SJSA1 (cell line): ENCODE results near the gene RMI2. TPM values are rescaled to one million over a fixed set of nuclear protein-coding genes. Genes with fewer than 3 reads are reported as not detected.
A peak's percentile ranks its signal among the peaks of the same experiment; 100 is the strongest.

ENCODE experiments used
- DNase-seq, 2 experiments: peaks; one replicate each; pipeline ENCODE4 v3.0.0-alpha.2; 2015 to 2020; ENCODE audit warnings: low spot score in 2 of 2, low read depth in 1 of 2
- H3K27ac ChIP-seq: fragments of 250-450 bp; sonication (Bioruptor Pico); 2 replicates; pipeline ENCODE4 v1.5.1; 2020; ENCODE audit warnings: mild to moderate bottlenecking, moderate library complexity
- H3K27me3 ChIP-seq: fragments of 250-450 bp; sonication (Bioruptor Pico); replicated peaks from 2 replicates; pipeline ENCODE4 v1.5.1; 2020; ENCODE audit warnings: mild to moderate bottlenecking, moderate library complexity
- H3K36me3 ChIP-seq: fragments of 250-450 bp; sonication (Bioruptor Pico); 2 replicates; pipeline ENCODE4 v1.5.1; 2020; ENCODE audit warnings: mild to moderate bottlenecking
- H3K4me1 ChIP-seq: fragments of 250-450 bp; sonication (Bioruptor Pico); replicated peaks from 2 replicates; pipeline ENCODE4 v1.6.1; 2021; ENCODE audit warnings: mild to moderate bottlenecking
- H3K4me3 ChIP-seq: fragments of 250-450 bp; sonication (Bioruptor Pico); 2 replicates; pipeline ENCODE4 v1.5.1; 2020; ENCODE audit warnings: mild to moderate bottlenecking
- H3K9me3 ChIP-seq: fragments of 250-450 bp; sonication (Bioruptor Pico); replicated peaks from 2 replicates; pipeline ENCODE4 v1.5.1; 2020; ENCODE audit warnings: mild to moderate bottlenecking
- total RNA-seq: library from RNA; depleted of rRNA; stranded (reverse); fragments of >200 nt; shearing (Covaris generic); gene quantifications from 2 replicates; pipeline ENCODE4 v1.2.3, GENCODE V29; 2014

The RMI2 gene
- total RNA-seq, 1 experiment from 2014 or later, result 29.1 TPM

DNA sequence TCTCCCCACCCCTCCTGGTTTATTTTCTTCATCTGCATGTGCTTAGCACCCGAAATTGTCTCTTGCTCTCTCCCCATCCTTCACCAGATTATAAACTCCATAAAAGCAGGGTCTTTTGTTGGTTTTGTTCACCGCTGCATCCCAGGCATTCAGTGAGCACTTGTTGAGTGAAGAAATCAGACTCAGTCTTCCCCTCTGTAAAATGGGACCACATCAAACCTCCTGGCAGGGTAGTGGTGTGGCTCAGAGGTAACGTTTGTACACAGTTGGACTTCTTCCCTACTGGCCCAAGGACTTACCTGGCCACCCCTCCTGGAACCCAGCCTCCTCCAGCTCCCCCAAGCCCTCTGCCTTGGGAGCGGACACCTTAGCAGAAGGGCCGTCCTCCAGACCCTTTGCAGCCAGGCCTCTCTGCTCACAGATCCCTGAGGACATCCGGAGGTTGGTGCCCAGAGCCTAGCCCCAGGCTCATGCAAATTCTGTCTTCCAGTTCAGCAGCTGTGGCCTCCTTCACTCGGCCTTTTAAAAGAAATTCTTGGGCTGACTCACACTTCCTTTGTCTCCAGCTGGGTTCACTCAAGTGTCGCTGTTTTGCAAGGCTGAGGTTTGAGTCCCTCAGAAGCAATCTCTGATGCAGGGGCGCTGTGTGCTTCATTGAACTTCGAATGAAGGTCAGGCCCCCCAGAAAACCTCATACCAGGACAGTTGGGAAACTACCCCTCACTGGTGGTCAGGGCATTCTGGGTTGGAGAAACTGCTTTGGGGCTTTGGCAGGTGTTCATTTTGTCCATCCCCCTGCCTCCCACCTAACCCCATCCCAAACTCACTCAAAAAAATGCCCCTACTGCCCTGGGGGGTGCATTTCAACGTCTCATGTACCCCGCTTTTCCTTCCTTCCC, 16.8 kb upstream of the RMI2 start:
- peak; percentile 88 to 89 for DNase-seq
- H3K4me1 ChIP-seq, result peaks cover 59% of the 10 kb centered on the region
- H3K4me3 ChIP-seq, result peak overlapping the region; percentile 8
- H3K27ac ChIP-seq, result peak overlapping the region; percentile 52
- H3K36me3 ChIP-seq, result no peaks in the 10 kb centered on the region
- 0 out of 2 replicates have a peak, but pooled peaks cover 3% of the 10 kb centered on the region for H3K9me3 ChIP-seq
- H3K27me3 ChIP-seq, result no peaks in the 10 kb centered on the region

DNA sequence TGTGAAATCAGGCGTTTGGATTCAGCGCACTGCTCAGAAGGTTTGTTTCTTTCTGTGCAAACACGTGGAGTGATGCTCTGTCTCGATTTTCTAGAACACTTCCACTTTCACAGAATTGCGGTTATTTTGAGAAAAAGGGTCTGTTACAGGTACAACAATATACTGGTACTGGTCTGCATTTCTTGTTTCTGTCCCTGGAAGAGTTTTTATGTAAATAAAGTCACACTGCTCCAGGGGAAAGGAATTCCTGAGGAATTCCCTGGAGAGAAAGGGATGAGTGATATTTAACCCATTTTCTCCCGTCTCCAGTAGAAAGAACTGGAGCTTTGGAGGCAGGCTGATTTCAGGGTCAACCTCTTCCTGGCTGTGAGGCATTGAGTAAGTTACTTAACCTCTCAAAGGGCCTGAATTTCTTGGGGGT, 16.2 kb upstream of the RMI2 start:
- Histone ChIP-seq H3K4me1 (peaks cover 56% of the 10 kb centered on the region), H3K4me3 (peak overlapping the region; percentile 8), H3K9me3 (0 out of 2 replicates have a peak, but pooled peaks cover 3% of the 10 kb centered on the region), H3K27me3 (no peaks in the 10 kb centered on the region), H3K36me3 (no peaks in the 10 kb centered on the region), H3K27ac (peak overlapping the region; percentile 52)
- DNase-seq, result peak in 1 of 2 experiments; percentile 71

DNA sequence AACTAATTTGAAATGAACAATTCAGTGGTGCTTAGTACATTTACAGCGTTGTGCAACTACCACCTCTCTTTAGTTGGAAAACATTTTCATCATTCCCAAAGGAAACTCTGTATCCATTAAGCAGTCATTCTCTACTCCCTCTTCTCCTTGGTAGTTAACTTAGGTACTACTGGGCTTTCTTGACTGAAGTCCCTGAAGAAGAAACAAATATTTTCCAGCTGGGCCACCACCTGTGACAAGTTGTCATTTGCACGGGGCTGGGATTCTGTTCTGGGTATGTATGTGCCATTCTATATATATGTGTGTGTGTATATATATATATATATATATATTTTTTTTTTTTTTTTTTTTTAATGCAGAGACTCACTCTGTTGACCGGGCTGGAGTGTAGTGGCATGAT, 15.4 kb upstream of the RMI2 start:
- DNase-seq, result no peak
- Histone ChIP-seq H3K27ac (peak overlapping the region; percentile 14; the same call in 1 of the 2 replicates), H3K27me3 (no peaks in the 10 kb centered on the region), H3K36me3 (no peaks in the 10 kb centered on the region), H3K9me3 (peaks cover 3% of the 10 kb centered on the region; the same call in 1 of the 2 replicates), H3K4me3 (no peak overlapping the region), H3K4me1 (peaks cover 56% of the 10 kb centered on the region)

DNA sequence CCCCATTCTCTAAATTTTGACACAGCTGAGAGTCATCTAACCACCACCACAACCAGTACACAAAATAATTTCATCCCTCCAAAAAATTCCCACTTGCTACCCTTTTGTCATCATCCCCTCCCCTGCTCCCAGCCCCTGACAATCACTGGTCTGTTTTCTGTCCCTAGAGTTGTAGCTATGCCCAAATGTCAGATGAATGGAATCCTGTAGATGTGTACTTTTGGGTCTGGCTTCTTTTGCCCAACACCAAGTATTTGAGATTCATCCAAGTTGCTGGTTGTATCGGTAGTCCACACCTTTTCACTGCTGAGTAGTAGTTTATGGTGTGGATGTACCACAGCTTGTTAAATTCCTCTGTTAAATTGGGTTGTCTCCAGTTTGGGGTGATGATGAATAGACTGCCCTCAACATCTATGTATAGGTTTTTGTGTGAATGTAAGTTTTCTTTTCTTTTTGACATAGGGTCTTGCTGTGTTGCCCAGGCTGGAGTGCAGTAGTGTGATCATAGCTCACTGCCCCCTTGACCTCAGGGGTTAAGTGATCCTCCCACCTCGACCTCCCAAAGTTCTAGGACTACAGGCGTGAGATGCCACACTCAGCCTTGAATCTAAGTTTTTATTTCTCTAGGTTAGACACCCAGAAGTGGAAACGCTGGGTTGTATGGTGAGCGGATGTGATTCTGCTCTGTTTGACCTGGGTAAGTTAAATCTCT, 14.6 kb upstream of the RMI2 start:
- H3K27me3 ChIP-seq, result no peaks in the 10 kb centered on the region
- no peak overlapping the region for H3K27ac ChIP-seq
- no peaks in the 10 kb centered on the region for H3K36me3 ChIP-seq
- peaks cover 3% of the 10 kb centered on the region; the same call in 1 of the 2 replicates for H3K9me3 ChIP-seq
- no peak overlapping the region for H3K4me3 ChIP-seq
- peaks cover 48% of the 10 kb centered on the region for H3K4me1 ChIP-seq
- DNase-seq, result no peak

DNA sequence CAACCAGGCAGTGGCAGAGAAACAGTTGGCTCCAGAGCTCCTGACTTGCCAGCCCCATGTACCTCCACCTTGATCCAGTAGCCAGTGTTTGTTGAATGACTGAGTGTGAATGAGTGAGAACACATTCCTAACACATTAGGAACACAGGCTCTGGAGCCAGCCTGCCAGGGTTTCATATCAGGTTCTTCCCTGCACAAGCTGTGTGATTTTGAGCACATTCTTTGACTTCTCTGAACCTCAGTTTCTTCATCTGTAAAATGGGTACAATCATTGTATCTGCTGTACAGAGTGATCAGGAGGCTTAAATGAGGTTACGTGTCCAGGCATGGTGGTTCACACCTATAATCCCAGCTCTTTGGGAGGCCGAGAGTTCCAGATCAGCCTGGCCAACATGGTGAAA, 13.3 kb upstream of the RMI2 start:
- DNase-seq, result no peak
- no peaks in the 10 kb centered on the region for H3K27me3 ChIP-seq
- H3K9me3 ChIP-seq, result peaks cover 3% of the 10 kb centered on the region; the same call in 1 of the 2 replicates
- no peak overlapping the region for H3K27ac ChIP-seq
- H3K4me3 ChIP-seq, result no peak overlapping the region
- peaks cover 35% of the 10 kb centered on the region for H3K4me1 ChIP-seq
- H3K36me3 ChIP-seq, result no peaks in the 10 kb centered on the region

DNA sequence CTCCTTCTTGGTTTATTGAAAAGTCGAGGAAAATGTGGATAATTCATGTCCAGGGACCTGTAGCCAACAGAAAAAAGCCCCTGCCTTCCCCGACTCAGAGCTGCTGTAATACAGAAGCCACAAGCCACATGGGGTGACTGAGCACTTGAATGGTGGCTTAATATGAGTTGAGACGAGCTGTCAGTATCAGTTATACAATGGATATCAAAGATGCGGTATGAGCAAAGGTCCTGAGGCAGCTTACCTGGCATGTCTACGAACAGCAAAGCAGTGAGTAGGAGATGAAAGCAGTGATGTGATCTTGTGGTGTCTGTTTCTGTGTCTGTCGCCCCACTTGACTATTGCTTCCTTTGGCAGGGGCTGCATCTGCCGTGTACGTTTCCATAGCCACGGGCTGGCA, 12.2 kb upstream of the RMI2 start:
- H3K4me1 ChIP-seq, result peaks cover 24% of the 10 kb centered on the region
- no peak overlapping the region for H3K4me3 ChIP-seq
- H3K27me3 ChIP-seq, result no peaks in the 10 kb centered on the region
- no peaks in the 10 kb centered on the region for H3K36me3 ChIP-seq
- H3K27ac ChIP-seq, result no peak overlapping the region
- H3K9me3 ChIP-seq, result no peaks in the 10 kb centered on the region; the same call in 1 of the 2 replicates
- no peak for DNase-seq

DNA sequence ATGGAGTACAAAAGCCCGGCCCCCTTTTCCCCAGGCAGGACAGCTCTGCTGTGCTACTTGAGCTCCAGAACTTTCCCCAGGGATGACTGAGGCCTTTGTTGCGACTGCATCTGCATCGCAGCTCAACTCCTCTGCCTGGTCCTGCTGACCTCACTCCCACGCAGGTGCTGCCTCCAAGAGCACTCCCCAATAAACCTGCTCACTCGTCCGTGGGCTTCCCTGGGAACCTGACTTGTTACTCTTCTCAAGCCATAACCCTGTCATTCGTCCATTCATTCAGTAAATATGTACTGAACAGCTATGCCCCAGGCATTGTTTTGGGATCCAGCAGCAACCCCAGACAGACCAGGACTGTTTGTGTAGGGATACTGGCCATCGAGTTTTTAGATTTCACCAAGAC, 11.6 kb upstream of the RMI2 start:
- Histone ChIP-seq H3K36me3 (no peaks in the 10 kb centered on the region), H3K4me3 (no peak overlapping the region), H3K27me3 (no peaks in the 10 kb centered on the region), H3K4me1 (peaks cover 18% of the 10 kb centered on the region), H3K9me3 (no peaks in the 10 kb centered on the region; the same call in 1 of the 2 replicates), H3K27ac (no peak overlapping the region)
- DNase-seq, result no peak

DNA sequence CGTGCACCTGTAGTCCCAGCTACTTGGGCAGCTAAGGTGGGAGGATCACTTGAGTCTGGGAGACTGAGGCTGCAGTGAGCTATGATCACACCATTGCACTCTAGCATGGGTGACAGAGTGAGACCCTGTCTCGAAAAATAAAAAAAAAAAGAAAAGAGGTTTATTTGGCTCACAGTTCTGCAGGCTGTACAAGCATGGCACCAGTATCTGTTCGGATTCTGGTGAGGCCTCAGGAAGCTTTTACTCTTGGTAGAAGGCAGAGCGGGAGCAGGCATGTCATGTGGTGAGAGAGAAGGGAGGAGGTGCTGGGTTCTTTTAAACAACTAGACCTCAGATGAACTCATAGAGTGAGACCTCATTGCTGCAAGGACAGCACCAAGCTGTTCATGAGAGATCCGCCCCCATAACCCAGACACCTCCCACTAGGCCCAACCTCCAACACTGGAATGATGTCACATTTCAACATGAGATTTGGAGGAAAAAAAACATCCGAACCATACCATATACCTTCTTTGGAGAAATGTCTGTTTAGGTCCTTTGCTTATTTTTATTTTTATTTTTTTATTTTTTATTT, 10.3 kb upstream of the RMI2 start:
- no peaks in the 10 kb centered on the region for H3K27me3 ChIP-seq
- no peaks in the 10 kb centered on the region; the same call in 1 of the 2 replicates for H3K9me3 ChIP-seq
- H3K4me3 ChIP-seq, result no peak overlapping the region
- no peak for DNase-seq
- H3K27ac ChIP-seq, result no peak overlapping the region
- H3K4me1 ChIP-seq, result peaks cover 6% of the 10 kb centered on the region; the same call in 1 of the 2 replicates
- no peaks in the 10 kb centered on the region for H3K36me3 ChIP-seq

DNA sequence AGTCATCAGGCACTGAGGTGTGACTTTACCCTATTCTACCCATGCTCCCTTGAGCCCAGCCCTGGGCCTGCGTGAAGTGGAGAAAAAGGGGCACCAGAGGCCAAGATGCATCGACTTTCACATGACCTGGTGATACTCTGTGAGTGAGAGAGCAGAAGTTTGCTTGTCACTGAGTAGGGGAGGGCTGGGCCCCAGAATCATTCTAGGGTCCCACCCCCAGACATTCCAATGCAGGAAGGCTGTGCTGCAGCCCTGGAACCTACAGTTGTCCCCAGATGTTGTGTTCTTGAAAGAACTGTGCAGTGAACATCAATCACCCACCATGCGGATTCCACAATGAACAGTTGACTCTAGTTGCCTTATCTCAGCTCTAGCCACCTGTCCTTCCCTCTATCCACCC, 6.2 kb upstream of the RMI2 start:
- Histone ChIP-seq H3K4me1 (no peaks in the 10 kb centered on the region), H3K4me3 (no peak overlapping the region), H3K27ac (no peak overlapping the region), H3K9me3 (no peaks in the 10 kb centered on the region; the same call in 1 of the 2 replicates), H3K27me3 (no peaks in the 10 kb centered on the region), H3K36me3 (no peaks in the 10 kb centered on the region)
- DNase-seq, result no peak

DNA sequence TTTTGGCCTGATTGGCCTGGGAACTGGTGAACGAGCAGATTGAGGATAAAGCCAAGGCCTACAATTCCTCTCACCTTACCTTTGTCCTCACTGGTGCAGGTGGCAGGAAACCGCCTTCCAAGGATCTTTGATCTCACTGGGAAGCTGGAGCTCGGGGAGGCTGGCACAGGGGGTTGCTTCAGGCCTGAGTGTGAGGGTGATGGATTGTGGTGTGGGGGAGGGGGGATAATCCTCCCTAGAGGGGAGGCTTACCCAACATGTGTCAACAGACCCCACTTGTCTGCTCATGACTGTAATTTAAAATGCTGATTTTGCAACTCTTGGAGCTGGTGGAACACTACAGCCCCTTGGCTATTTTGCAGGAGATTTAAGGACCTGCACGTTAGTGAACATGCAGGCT, 4.5 kb upstream of the RMI2 start:
- Histone ChIP-seq H3K27me3 (no peaks in the 10 kb centered on the region), H3K36me3 (no peaks in the 10 kb centered on the region), H3K9me3 (no peaks in the 10 kb centered on the region), H3K4me3 (no peak overlapping the region), H3K4me1 (peaks cover 2% of the 10 kb centered on the region; the same call in 1 of the 2 replicates), H3K27ac (no peak overlapping the region)
- no peak for DNase-seq

DNA sequence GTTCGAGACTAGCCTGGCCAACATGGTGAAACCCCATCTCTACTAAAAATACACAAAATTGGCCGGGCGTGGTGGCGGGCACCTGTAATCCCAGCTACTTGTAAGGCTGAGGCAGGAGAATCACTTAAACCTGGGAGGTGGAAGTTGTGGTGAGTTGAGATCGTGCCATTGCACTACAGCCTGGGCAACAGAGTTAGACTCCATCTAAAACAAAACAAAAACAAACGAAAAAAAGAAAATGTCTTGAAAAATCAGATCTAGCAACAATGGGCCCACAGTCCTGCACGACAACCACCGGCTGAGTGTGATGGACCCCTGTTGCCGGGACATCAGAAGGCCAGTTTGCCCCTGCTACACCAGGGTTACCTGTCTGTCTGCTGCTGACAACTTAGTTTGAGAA, 3.9 kb upstream of the RMI2 start:
- DNase-seq, result no peak
- peaks cover 8% of the 10 kb centered on the region; the same call in 1 of the 2 replicates for H3K4me1 ChIP-seq
- H3K9me3 ChIP-seq, result no peaks in the 10 kb centered on the region
- no peak overlapping the region for H3K27ac ChIP-seq
- H3K36me3 ChIP-seq, result peaks cover under 1% of the 10 kb centered on the region; the same call in 1 of the 2 replicates
- no peak overlapping the region for H3K4me3 ChIP-seq
- H3K27me3 ChIP-seq, result no peaks in the 10 kb centered on the region

DNA sequence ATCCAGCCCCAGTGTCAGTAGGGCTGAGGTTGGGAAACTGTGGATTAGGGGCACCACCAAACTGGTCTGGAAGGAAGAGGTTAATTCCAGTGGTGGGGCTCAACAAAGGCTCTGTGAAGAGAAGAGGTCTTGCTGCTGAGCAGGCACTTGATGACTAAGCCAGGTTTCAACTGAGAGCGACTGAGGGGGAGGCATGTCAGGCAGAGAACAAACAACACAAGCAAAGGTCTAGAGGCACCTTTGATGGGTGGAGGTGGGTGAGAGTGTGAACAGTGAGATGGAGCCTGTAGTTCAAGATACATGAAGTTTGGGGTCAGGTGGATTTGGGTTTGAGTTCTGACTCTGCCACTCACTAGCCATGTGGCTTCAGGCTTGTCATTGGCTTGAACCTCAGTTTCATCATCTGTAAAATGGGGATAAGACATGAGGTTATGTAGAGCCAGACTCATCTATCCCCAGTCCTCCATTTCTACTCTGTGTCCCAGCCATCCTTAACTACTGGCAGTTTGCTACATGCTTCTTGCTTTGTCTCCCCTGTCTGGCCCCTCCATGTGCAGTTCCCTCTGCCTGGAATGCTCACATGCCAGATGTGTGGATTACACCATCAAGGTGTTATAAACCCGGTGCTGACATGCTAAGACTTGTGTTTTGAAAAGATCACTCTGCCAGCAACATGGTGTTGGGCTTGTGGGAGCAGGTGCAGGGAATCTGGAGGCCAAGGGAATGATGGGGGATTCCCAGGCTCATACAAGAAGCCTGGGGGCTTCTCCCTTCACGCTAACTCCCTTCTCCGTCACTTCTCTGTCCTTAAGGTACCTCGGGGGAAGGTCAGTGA, 3.0 kb upstream of the RMI2 start:
- Histone ChIP-seq H3K27ac (no peak overlapping the region), H3K4me3 (no peak overlapping the region), H3K4me1 (peaks cover 9% of the 10 kb centered on the region; the same call in 1 of the 2 replicates), H3K36me3 (peaks cover 7% of the 10 kb centered on the region; the same call in 1 of the 2 replicates), H3K9me3 (no peaks in the 10 kb centered on the region), H3K27me3 (no peaks in the 10 kb centered on the region)
- no peak for DNase-seq
